Stimulated activated CD8-positive, alpha-beta memory T cell treated with anti-CD3 and anti-CD28 coated beads, Interleukin-12 subunit alpha, Interleukin-12 subunit beta, amount 100 ng/mL, for 4 hours (primary cell): ENCODE measurements around the gene INHBE.
"Not testable (repeated sequence)": the region's sequence is repeated elsewhere in the genome, so short reads cannot be mapped to it uniquely, and the experiment has no call there.

Source experiments
- DNase-seq: peaks from one replicate; pipeline ENCODE4 v3.0.0-alpha.2; 2020; ENCODE audit warnings: low read depth

INHBE gene

GRCh38 chr12:57498132-57498502, 43.0 kb downstream of the INHBE start:
- no peak for DNase-seq

- DNase-seq, result no peak
These were observed 43.5 kb downstream of the INHBE start for GRCh38 chr12:57498571-57498970.

GRCh38 chr12:57500213-57500612, 45.1 kb downstream of the INHBE start:
- no peak for DNase-seq

- DNase-seq, result not testable (repeated sequence)
These were observed 47.3 kb downstream of the INHBE start for GRCh38 chr12:57502311-57502969.

- DNase-seq, result not testable (repeated sequence)
These were observed 51.4 kb downstream of the INHBE start for GRCh38 chr12:57506541-57506940.
